WTC11 (cell line): ENCODE measurements around the gene RAB11FIP3. TPM values are rescaled to one million over a fixed set of nuclear protein-coding genes. Genes with fewer than 3 reads are reported as not detected.

ENCODE experiments used
- ATAC-seq: fragments of 200-7000 bp; cut with Tn5 transposase; 2 replicates; pipeline ENCODE4 v1.10.0; 2021; ENCODE audit warnings: mild to moderate bottlenecking, moderate library complexity
- CTCF ChIA-PET: fragments of 300-600 bp; sonication (Branson Sonifier 250); formaldehyde crosslinking; loops from one replicate; lab custom pipeline; 2021; ENCODE audit warnings: antibody characterized with exemption; lab: Charles Lee
- POLR2A ChIA-PET: fragments of 350-600 bp; sonication (Branson Sonifier 250); formaldehyde crosslinking; loops from one replicate; lab custom pipeline; 2021; ENCODE audit warnings: antibody characterized with exemption; lab: Charles Lee
- DNase-seq: peaks from one replicate; pipeline ENCODE4 v3.0.0; 2021; ENCODE audit warnings: low spot score
- H3K27ac Mint-ChIP-seq: 2 replicates; pipeline ENCODE4 v1.8.0; 2021; ENCODE audit warnings: mixed read lengths
- H3K27me3 Mint-ChIP-seq: 2 replicates; pipeline ENCODE4 v1.8.0; 2021; ENCODE audit warnings: low read depth, mild to moderate bottlenecking, moderate library complexity, mixed read lengths
- H3K36me3 Mint-ChIP-seq: 2 replicates; pipeline ENCODE4 v1.8.0; 2021; ENCODE audit warnings: mixed read lengths
- H3K4me1 Mint-ChIP-seq: 2 replicates; pipeline ENCODE4 v1.8.0; 2022; ENCODE audit warnings: mixed read lengths
- H3K4me3 Mint-ChIP-seq: 2 replicates; pipeline ENCODE4 v1.8.0; 2021; ENCODE audit warnings: mild to moderate bottlenecking, moderate library complexity, mixed read lengths
- H3K9me3 Mint-ChIP-seq: 2 replicates; pipeline ENCODE4 v1.8.0; 2021; ENCODE audit warnings: mixed read lengths
- AFF4 ChIP-seq: sonication (generic); formaldehyde crosslinking; IDR thresholded peaks from 2 replicates; pipeline ENCODE4 v1.8.1; 2023; ENCODE audit warnings: mild to moderate bottlenecking, missing genetic modification reagents, borderline replicate concordance
- CREM ChIP-seq: sonication (generic); formaldehyde crosslinking; IDR thresholded peaks from 2 replicates; pipeline ENCODE4 v1.8.1; 2022; ENCODE audit warnings: mild to moderate bottlenecking, missing genetic modification reagents, moderate library complexity
- CTCF ChIP-seq: fragments of 200-600 bp; IDR thresholded peaks from 2 replicates; pipeline ENCODE4 v1.8.0; 2022; ENCODE audit warnings: antibody characterized with exemption
- ELF4 ChIP-seq: sonication (generic); formaldehyde crosslinking; IDR thresholded peaks from 2 replicates; pipeline ENCODE4 v1.8.1; 2022; ENCODE audit warnings: low read depth, mild to moderate bottlenecking, moderate library complexity, missing genetic modification reagents
- ETV6 ChIP-seq: sonication (generic); formaldehyde crosslinking; IDR thresholded peaks from 2 replicates; pipeline ENCODE4 v1.8.1; 2022; ENCODE audit warnings: mild to moderate bottlenecking, missing genetic modification reagents
- HMGA2 ChIP-seq: fragments of 250-450 bp; sonication (Bioruptor Pico); IDR thresholded peaks from 2 replicates; pipeline ENCODE4 v1.4.0; 2021; ENCODE audit warnings: mild to moderate bottlenecking, moderate library complexity
- HMGXB4 ChIP-seq: sonication (generic); formaldehyde crosslinking; IDR thresholded peaks from 2 replicates; pipeline ENCODE4 v1.8.1; 2023; ENCODE audit warnings: mild to moderate bottlenecking, moderate library complexity, missing genetic modification reagents
- JAZF1 ChIP-seq: fragments of 250-450 bp; sonication (Bioruptor Pico); IDR thresholded peaks from 2 replicates; pipeline ENCODE4 v1.9.0; 2021; ENCODE audit warnings: moderate library complexity, mild to moderate bottlenecking, inconsistent platforms
- MXD4 ChIP-seq: fragments of 250-450 bp; sonication (Bioruptor Pico); IDR thresholded peaks from 2 replicates; pipeline ENCODE4 v1.8.0; 2021; ENCODE audit warnings: mild to moderate bottlenecking, moderate library complexity, borderline replicate concordance
- NFE2L1 ChIP-seq: sonication (generic); formaldehyde crosslinking; IDR thresholded peaks from 2 replicates; pipeline ENCODE4 v1.8.1; 2023; ENCODE audit warnings: missing genetic modification reagents
- NR2C2 ChIP-seq: sonication (generic); formaldehyde crosslinking; IDR thresholded peaks from 2 replicates; pipeline ENCODE4 v1.8.0; 2022; ENCODE audit warnings: mild to moderate bottlenecking, missing genetic modification reagents
- RELA ChIP-seq: sonication (generic); formaldehyde crosslinking; IDR thresholded peaks from 2 replicates; pipeline ENCODE4 v1.8.1; 2022; ENCODE audit warnings: missing genetic modification reagents, mild to moderate bottlenecking, borderline replicate concordance
- STAT6 ChIP-seq: sonication (generic); formaldehyde crosslinking; conservative IDR thresholded peaks from 2 replicates; pipeline ENCODE4 v1.8.1; 2023; ENCODE audit warnings: mild to moderate bottlenecking, low read depth, missing genetic modification reagents, moderate library complexity
- ZBTB21 ChIP-seq: sonication (generic); formaldehyde crosslinking; IDR thresholded peaks from 2 replicates; pipeline ENCODE4 v1.8.1; 2023; ENCODE audit warnings: mild to moderate bottlenecking, missing genetic modification reagents, borderline replicate concordance
- ZNF121 ChIP-seq: sonication (generic); formaldehyde crosslinking; IDR thresholded peaks from 2 replicates; pipeline ENCODE4 v1.8.0; 2023; ENCODE audit warnings: missing genetic modification reagents
- ZNF138 ChIP-seq: sonication (generic); formaldehyde crosslinking; conservative IDR thresholded peaks from 2 replicates; pipeline ENCODE4 v1.8.1; 2022; ENCODE audit warnings: mild to moderate bottlenecking, moderate library complexity, missing genetic modification reagents
- ZNF281 ChIP-seq: sonication (generic); formaldehyde crosslinking; IDR thresholded peaks from 2 replicates; pipeline ENCODE4 v1.8.0; 2023; ENCODE audit warnings: mild to moderate bottlenecking, missing genetic modification reagents
- total RNA-seq: library from RNA; stranded (reverse); gene quantifications from 3 replicates; pipeline ENCODE4 v1.2.3, GENCODE V29; 2021

The RAB11FIP3 gene
- total RNA-seq, 1 experiment from 2014 or later, result 38.6 TPM

- no peak for DNase-seq
- H3K27ac Mint-ChIP-seq, result no peak overlapping the region
- POLR2A ChIA-PET, result interaction anchor here (1.2 kb wide), 1 partner anchor 119 kb away, joined by 3 read pairs; the partner anchor contains the start of gene DECR2
- H3K4me1 Mint-ChIP-seq, result 0 out of 2 replicates have a peak, but pooled peaks cover 6% of the 10 kb centered on the region
- no peak for TF ChIP-seq MXD4
- TF ChIP-seq RELA (CRISPR knock-in tag), result no peak
- no peak for TF ChIP-seq ZNF281 (CRISPR knock-in tag)
- TF ChIP-seq ZNF138 (CRISPR knock-in tag), result no peak
- TF ChIP-seq, all 79 proteins: peak for 0
- CTCF ChIA-PET, result interaction anchor here (0.8 to 2.1 kb wide), 7 partner anchors 11 to 131 kb away, joined by 3 to 9 read pairs (median 5); partner anchors contain the start of gene NHLRC4
- Mint-ChIP-seq H3K36me3 (peaks cover 4% of the 10 kb centered on the region; the same call in 1 of the 2 replicates), H3K4me3 (no peak overlapping the region), H3K9me3 (no peaks in the 10 kb centered on the region), H3K27me3 (no peaks in the 10 kb centered on the region)
- no peak for ATAC-seq
Measured at GRCh38 chr16:520847-521246, 95.4 kb downstream of the RAB11FIP3 start.

GRCh38 chr16:521381-522210, 96.1 kb downstream of the RAB11FIP3 start:
- no peaks in the 10 kb centered on the region for H3K27me3 Mint-ChIP-seq
- TF ChIP-seq NFE2L1, result no peak
- TF ChIP-seq ETV6 (CRISPR knock-in tag), result 0 out of 2 replicates have a peak, but pooled peaks have one; percentile 13
- no peak for TF ChIP-seq AFF4 (CRISPR knock-in tag)
- TF ChIP-seq CTCF, result peak; percentile 53; the same call in 1 of the 2 replicates
- TF ChIP-seq ELF4 (CRISPR knock-in tag), result no peak
- no peak for TF ChIP-seq ZBTB21
- 0 out of 2 replicates have a peak, but pooled peaks have one; percentile 26 for TF ChIP-seq STAT6 (CRISPR knock-in tag)
- no peak for TF ChIP-seq JAZF1
- no peak for TF ChIP-seq HMGA2 (CRISPR knock-in tag)
- TF ChIP-seq CREM, result no peak
- TF ChIP-seq ZNF121 (CRISPR knock-in tag), result no peak
- no peak for TF ChIP-seq NR2C2
- TF ChIP-seq HMGXB4 (CRISPR knock-in tag), result 0 out of 2 replicates have a peak, but pooled peaks have one; percentile 39

More at GRCh38 chr16:521381-522210, 96.1 kb downstream of the RAB11FIP3 start:
- H3K9me3 Mint-ChIP-seq, result no peaks in the 10 kb centered on the region
- ChIA-PET POLR2A (no interaction called here), CTCF (interaction anchor here (0.8 to 2.1 kb wide), 5 partner anchors 11 to 61 kb away, joined by 3 to 9 read pairs (median 3); partner anchors contain the start of gene NHLRC4)
- H3K4me1 Mint-ChIP-seq, result peaks cover 8% of the 10 kb centered on the region
- DNase-seq, result peak; percentile 89
- H3K27ac Mint-ChIP-seq, result no peak overlapping the region
- no peak overlapping the region for H3K4me3 Mint-ChIP-seq
- peak; percentile 79 for ATAC-seq
- peaks cover 4% of the 10 kb centered on the region; the same call in 1 of the 2 replicates for H3K36me3 Mint-ChIP-seq
